NCI-H1092 treated with DMSO at 0.1 percent for 48 hours (cell line): Measurements from ENCODE around the gene CFAP90.

Source experiments
- DNase-seq: peaks from one replicate; lab custom pipeline; 2025; lab: John Stamatoyannopoulos, UW

The CFAP90 gene

DNA sequence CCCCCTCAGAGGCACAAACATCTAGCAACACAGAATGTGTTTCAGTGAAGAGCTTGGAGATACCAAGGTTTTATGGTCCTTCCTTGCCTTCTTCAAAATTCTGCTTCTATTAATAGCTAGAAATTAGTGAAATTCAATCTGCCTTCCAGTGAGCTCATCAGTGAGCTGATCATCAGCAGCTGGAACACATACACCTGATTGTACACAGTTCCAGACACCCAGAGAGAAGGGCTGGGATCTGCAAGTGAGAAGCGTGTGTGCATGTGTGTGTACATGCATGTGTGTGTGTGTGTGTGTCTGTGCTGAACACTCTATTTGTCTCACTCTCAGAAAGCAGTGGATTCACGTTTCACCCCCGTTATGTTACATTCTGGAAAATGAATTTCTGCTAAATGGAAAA is 28.5 kb downstream of the CFAP90 start:
- DNase-seq, result no peak

DNA sequence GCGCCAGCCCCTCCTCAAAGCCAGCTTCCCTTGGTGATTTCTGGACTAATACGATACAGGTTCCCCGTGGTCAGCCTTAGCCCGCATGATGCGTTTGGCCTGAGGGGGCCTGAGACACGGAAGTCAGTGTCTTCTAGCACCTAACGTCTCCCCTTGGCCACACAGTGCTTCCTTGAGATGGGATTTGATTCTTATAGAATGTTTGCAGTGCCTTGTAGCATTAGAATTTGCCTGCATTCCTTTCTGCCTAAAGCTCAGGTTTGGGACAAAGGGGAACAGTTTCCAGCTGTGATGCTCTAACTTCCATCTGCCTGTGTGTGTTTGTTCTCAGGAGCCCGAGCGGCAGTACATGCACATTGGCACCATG is 34.4 kb downstream of the CFAP90 start:
- DNase-seq, result no peak

GRCh38 chr5:7815892-7816534 is 34.9 kb downstream of the CFAP90 start:
- peak; percentile 61 for DNase-seq

- DNase-seq, result no peak
These were observed 36.1 kb downstream of the CFAP90 start for GRCh38 chr5:7814816-7815215.

DNA sequence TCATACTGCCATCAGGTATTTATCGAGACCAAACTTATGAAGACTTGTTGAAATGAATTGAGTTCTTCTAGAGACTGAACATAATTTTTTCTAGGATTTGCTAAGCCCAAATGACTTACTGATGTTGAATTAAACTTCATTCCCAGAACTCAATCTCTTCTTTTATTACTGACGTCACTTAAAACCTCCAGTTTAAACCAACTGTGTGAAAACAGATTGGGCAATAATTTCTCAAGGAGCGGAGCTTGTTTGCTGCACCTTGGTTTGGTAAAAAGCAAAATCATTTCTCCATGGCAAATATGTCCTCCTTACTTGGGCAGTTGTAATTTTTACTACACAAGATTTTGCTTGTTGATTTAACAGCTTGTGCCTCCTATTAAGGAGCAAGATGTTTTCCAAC is 37.4 kb downstream of the CFAP90 start:
- no peak for DNase-seq

DNA sequence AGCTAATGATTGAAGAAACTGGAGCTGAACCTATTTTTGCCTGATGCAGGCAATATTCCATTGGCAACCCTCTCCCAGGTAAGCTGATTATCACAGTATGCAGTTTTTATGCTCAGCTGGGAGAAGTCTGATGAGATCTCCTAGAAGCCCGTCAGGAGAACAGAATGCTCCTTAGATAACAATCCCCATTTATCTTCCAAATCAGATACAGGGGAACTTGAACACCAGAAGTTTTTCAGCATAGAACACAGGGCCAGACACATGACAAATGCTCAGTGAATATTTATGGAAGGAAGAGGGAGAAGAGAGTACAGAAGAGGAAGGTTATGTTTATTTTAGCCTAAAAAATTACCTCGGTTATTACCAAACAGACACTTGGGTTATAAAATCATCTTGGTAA is 37.9 kb downstream of the CFAP90 start:
- no peak for DNase-seq

DNA sequence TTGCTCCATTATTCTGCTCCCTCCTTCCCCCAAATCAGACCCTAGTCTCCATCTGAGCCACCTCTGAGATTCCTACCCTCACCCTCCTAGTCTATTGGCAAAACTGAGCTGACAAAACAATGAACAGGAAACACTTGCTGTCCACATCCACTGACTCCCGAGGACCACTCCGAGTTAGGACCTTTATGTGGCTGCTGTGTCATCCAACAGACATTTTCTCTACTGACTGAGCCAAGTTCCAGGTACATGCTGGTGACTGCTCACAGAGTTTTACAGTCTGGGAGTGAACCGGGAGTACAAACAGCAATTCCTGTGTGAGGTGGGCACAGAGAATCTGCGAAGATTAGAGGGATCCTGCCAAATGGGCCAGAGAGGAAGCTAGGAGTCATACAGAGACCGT is 39.2 kb downstream of the CFAP90 start:
- no peak for DNase-seq

- no peak for DNase-seq
These were observed 41.9 kb downstream of the CFAP90 start for GRCh38 chr5:7808998-7809397.

- no peak for DNase-seq
These were observed 45.6 kb downstream of the CFAP90 start for GRCh38 chr5:7805379-7805778.

GRCh38 chr5:7803937-7804336 is 47.0 kb downstream of the CFAP90 start:
- no peak for DNase-seq

DNA sequence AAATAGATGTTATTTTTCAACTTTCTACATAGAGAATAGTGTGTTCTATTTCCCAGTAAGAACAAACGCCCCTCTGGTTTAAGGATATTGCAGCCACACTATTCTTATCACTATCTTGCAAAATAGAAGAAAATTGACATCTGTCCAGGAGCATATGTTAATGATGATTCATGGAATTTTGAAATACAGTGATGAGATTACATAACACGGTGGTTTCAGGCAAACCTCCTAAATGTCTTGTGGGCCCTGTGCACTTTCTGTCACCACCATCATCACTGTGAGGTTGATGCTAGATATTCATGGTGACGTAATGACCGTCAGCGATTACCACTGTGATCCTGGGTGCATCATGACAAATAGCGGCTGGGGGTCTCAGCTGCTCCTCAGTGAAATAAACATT is 48.1 kb downstream of the CFAP90 start:
- no peak for DNase-seq

DNA sequence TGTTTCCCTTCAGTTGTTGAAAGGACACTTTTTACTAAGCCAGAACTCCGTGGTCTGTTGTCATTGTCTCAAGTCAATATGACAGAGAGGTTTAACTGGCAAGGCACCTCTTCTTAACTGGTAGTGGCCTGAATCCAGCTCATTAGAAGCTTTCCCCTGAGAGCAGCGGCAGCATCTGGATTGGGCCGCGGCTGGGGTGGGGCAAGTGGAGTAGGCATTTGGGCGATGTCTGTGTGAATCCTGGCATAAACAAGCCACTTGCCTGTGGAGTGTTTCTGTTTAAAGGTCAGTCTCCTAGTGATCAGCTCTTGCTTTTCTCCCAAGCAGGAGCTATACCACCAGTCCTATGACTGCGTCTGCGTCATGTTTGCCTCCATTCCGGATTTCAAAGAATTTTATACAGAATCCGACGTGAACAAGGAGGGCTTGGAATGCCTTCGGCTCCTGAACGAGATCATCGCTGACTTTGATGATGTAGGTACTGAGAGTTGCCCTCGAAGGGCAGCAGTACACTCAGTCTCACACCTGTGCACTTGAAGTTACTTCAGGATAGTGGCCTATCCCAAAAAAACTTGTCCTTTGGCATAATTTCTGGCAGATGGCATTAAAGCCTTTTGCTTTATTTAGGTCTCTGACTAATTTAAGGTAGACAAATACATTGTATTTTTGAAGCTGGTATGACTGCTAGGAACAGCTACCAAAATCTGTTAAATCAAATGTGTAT is 48.9 kb downstream of the CFAP90 start:
- DNase-seq, result peak; percentile 32

DNA sequence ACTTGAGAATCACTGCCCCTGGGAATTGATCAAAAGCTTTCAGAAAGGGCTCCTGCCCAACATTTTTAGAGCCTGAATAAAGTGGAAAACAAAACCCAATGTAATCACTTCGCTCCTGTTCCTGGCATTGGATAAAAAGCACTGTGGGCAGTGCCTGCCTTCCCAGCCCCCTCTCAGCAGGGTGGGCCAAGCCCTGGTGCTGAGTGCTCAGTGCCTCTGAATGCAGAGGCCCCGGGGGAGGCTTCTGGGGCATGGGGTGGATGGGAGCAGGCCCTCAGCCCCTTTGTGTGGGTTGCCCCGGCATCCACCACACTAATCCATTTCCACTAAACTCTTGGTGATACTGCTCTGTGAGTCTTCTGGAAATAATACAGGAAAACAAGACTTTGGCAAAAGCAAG is 55.6 kb downstream of the CFAP90 start:
- no peak for DNase-seq

- DNase-seq, result no peak
These were observed 56.1 kb downstream of the CFAP90 start for GRCh38 chr5:7794823-7795222.

- no peak for DNase-seq
These were observed 56.6 kb downstream of the CFAP90 start for GRCh38 chr5:7794311-7794710.

DNA sequence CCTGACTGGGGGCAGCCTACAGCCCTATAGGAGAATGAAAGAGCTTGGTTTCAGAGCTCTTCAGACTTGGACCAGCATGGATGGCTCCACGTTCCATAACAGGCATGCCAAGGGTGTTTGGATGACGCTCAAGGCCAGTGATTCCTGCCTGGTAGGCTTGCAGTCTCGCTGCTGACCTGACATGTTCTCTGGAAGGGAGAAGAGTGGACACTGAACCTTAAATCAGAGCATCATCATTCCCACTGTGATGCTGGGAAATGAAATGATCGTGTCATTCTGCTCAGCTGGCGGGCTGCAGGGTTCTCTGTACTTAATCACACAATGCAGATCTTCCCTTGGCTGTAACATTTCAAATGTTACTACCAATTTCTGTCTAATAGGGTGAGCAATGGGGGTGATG is 57.0 kb downstream of the CFAP90 start:
- no peak for DNase-seq

DNA sequence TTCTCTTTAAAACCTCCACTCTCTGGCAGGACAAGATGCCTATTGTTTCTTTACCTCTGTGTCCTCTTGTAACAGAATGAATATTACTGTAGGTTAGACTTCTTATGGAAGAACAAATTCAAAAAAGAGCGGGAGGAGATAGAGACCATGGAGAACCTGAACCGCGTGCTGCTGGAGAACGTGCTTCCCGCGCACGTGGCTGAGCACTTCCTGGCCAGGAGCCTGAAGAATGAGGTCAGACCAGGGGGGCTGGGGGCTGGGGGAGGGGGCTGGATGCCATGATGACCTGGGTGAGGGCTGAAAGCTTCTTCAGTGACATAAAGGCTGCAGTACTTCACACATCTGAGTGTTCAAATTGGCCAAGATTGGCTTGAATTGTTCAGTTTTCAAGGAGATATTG is 61.4 kb downstream of the CFAP90 start:
- no peak for DNase-seq

GRCh38 chr5:7787770-7788169 is 63.2 kb downstream of the CFAP90 start:
- DNase-seq, result no peak

DNA sequence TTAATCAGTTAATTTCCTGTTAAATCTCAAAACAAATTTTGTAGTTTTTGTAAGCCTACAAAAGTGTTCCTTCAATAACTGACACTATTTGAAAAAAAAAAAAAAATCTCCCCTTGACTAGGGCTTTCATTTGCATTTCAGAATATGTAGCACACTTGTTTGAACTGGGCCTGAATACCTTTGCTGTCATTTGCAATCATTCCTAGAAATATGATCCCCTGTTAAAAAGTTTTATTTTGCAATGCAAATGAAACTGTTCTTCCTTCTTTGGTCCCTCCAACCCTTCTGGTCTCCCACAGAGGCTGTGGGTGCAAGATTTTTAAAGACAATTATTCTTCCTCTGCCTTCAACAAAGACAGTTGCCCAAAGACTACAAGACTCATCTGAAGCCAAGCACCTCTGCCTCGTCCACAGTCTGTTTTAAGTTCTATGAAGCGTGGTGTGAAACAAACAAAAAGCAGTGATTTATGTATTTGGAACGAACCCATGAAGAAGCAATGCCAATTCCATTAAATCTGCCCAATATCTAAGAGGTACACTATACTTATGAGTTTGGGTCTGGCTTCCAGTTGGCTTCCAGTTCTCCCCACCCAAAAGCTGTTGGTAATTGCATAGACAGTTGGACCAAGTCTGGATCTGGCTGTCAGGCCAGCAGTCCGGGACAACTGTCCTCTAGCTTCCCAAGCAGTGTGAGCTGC is 66.1 kb downstream of the CFAP90 start:
- DNase-seq, result no peak

GRCh38 chr5:7781899-7782298 is 69.0 kb downstream of the CFAP90 start:
- no peak for DNase-seq
